WTC11 (cell line): Measurements from ENCODE around the gene OTOG. TPM values are rescaled to one million over a fixed set of nuclear protein-coding genes. Genes with fewer than 3 reads are reported as not detected.

Experiments used
- ATAC-seq: fragments of 200-7000 bp; cut with Tn5 transposase; 2 replicates; pipeline ENCODE4 v1.10.0; 2021; ENCODE audit warnings: mild to moderate bottlenecking, moderate library complexity
- CTCF ChIA-PET: fragments of 300-600 bp; sonication (Branson Sonifier 250); formaldehyde crosslinking; loops from one replicate; lab custom pipeline; 2021; ENCODE audit warnings: antibody characterized with exemption; lab: Charles Lee
- POLR2A ChIA-PET: fragments of 350-600 bp; sonication (Branson Sonifier 250); formaldehyde crosslinking; loops from one replicate; lab custom pipeline; 2021; ENCODE audit warnings: antibody characterized with exemption; lab: Charles Lee
- DNase-seq: peaks from one replicate; pipeline ENCODE4 v3.0.0; 2021; ENCODE audit warnings: low spot score
- H3K27ac Mint-ChIP-seq: 2 replicates; pipeline ENCODE4 v1.8.0; 2021; ENCODE audit warnings: mixed read lengths
- H3K27me3 Mint-ChIP-seq: 2 replicates; pipeline ENCODE4 v1.8.0; 2021; ENCODE audit warnings: low read depth, mild to moderate bottlenecking, moderate library complexity, mixed read lengths
- H3K36me3 Mint-ChIP-seq: 2 replicates; pipeline ENCODE4 v1.8.0; 2021; ENCODE audit warnings: mixed read lengths
- H3K4me1 Mint-ChIP-seq: 2 replicates; pipeline ENCODE4 v1.8.0; 2022; ENCODE audit warnings: mixed read lengths
- H3K4me3 Mint-ChIP-seq: 2 replicates; pipeline ENCODE4 v1.8.0; 2021; ENCODE audit warnings: mild to moderate bottlenecking, moderate library complexity, mixed read lengths
- H3K9me3 Mint-ChIP-seq: 2 replicates; pipeline ENCODE4 v1.8.0; 2021; ENCODE audit warnings: mixed read lengths
- ATF3 ChIP-seq: sonication (generic); formaldehyde crosslinking; conservative IDR thresholded peaks from 2 replicates; pipeline ENCODE4 v1.8.1; 2022; ENCODE audit warnings: mild to moderate bottlenecking, missing genetic modification reagents
- CTCF ChIP-seq: fragments of 200-600 bp; IDR thresholded peaks from 2 replicates; pipeline ENCODE4 v1.8.0; 2022; ENCODE audit warnings: antibody characterized with exemption
- E2F1 ChIP-seq: sonication (generic); formaldehyde crosslinking; IDR thresholded peaks from 2 replicates; pipeline ENCODE4 v1.8.0; 2022; ENCODE audit warnings: mild to moderate bottlenecking, missing genetic modification reagents
- FOXP4 ChIP-seq: sonication (generic); formaldehyde crosslinking; IDR thresholded peaks from 2 replicates; pipeline ENCODE4 v1.8.0; 2022; ENCODE audit warnings: mild to moderate bottlenecking, missing genetic modification reagents
- IRF1 ChIP-seq: sonication (generic); formaldehyde crosslinking; IDR thresholded peaks from 2 replicates; pipeline ENCODE4 v1.8.0; 2023; ENCODE audit warnings: missing genetic modification reagents
- NFATC4 ChIP-seq: fragments of 250-450 bp; sonication (Bioruptor Pico); IDR thresholded peaks from 2 replicates; pipeline ENCODE4 v1.9.0; 2021; ENCODE audit warnings: mild to moderate bottlenecking
- PRRX2 ChIP-seq: fragments of 250-450 bp; sonication (Bioruptor Pico); IDR thresholded peaks from 2 replicates; pipeline ENCODE4 v1.8.0; 2021; ENCODE audit warnings: mild to moderate bottlenecking
- SMAD3 ChIP-seq: sonication (generic); formaldehyde crosslinking; IDR thresholded peaks from 2 replicates; pipeline ENCODE4 v1.8.0; 2022; ENCODE audit warnings: missing genetic modification reagents, mild to moderate bottlenecking, borderline replicate concordance
- SOX15 ChIP-seq: fragments of 250-450 bp; sonication (Bioruptor Pico); IDR thresholded peaks from 2 replicates; pipeline ENCODE4 v1.9.0; 2021; ENCODE audit warnings: mild to moderate bottlenecking
- STAT6 ChIP-seq: sonication (generic); formaldehyde crosslinking; conservative IDR thresholded peaks from 2 replicates; pipeline ENCODE4 v1.8.1; 2023; ENCODE audit warnings: mild to moderate bottlenecking, low read depth, missing genetic modification reagents, moderate library complexity
- TCF7 ChIP-seq: sonication (generic); formaldehyde crosslinking; IDR thresholded peaks from 2 replicates; pipeline ENCODE4 v1.8.0; 2022; ENCODE audit warnings: mild to moderate bottlenecking, low read depth, missing genetic modification reagents, moderate library complexity
- TEAD1 ChIP-seq: sonication (generic); formaldehyde crosslinking; IDR thresholded peaks from 2 replicates; pipeline ENCODE4 v1.8.0; 2022; ENCODE audit warnings: mild to moderate bottlenecking, missing genetic modification reagents
- USF1 ChIP-seq: sonication (generic); formaldehyde crosslinking; IDR thresholded peaks from 2 replicates; pipeline ENCODE4 v1.8.0; 2022; ENCODE audit warnings: mild to moderate bottlenecking, missing genetic modification reagents
- ZMAT4 ChIP-seq: fragments of 250-450 bp; sonication (Bioruptor Pico); IDR thresholded peaks from 2 replicates; pipeline ENCODE4 v1.9.0; 2021; ENCODE audit warnings: mild to moderate bottlenecking
- ZNF281 ChIP-seq: sonication (generic); formaldehyde crosslinking; IDR thresholded peaks from 2 replicates; pipeline ENCODE4 v1.8.0; 2023; ENCODE audit warnings: mild to moderate bottlenecking, missing genetic modification reagents
- total RNA-seq: library from RNA; stranded (reverse); gene quantifications from 3 replicates; pipeline ENCODE4 v1.2.3, GENCODE V29; 2021

Gene OTOG
- total RNA-seq, 1 experiment from 2014 or later = 1.4 TPM

GRCh38 chr11:17531071-17531600 is 15.9 kb upstream of the OTOG start:
- ChIA-PET CTCF (interaction anchor here (0.9 to 9.3 kb wide), 6 partner anchors 12 to 148 kb away, joined by 4 to 203 read pairs (median 7); partner anchors contain the start of genes KCNJ11 and OTOG), POLR2A (no interaction called here)
- TF ChIP-seq ATF3 (CRISPR knock-in tag) = no peak
- TF ChIP-seq SMAD3 (CRISPR knock-in tag) = no peak
- no peak for TF ChIP-seq FOXP4

GRCh38 chr11:17531636-17532113 is 15.4 kb upstream of the OTOG start:
- Mint-ChIP-seq H3K4me1 (peaks cover 10% of the 10 kb centered on the region; the same call in 1 of the 2 replicates), H3K27me3 (no peaks in the 10 kb centered on the region), H3K27ac (no peak overlapping the region), H3K9me3 (no peaks in the 10 kb centered on the region), H3K36me3 (no peaks in the 10 kb centered on the region), H3K4me3 (no peak overlapping the region)
- no peak for ATAC-seq
- DNase-seq = no peak
- ChIA-PET CTCF (interaction anchor here (0.9 to 9.3 kb wide), 5 partner anchors 12 to 148 kb away, joined by 4 to 203 read pairs (median 7); partner anchors contain the start of genes KCNJ11 and OTOG), POLR2A (no interaction called here)
- TF ChIP-seq IRF1 (CRISPR knock-in tag) (no peak), NFATC4 (CRISPR knock-in tag) (no peak), TCF7 (CRISPR knock-in tag) (no peak), E2F1 (CRISPR knock-in tag) (no peak), TEAD1 (CRISPR knock-in tag) (no peak)

More at GRCh38 chr11:17531071-17531600, 15.9 kb upstream of the OTOG start:
- DNase-seq (no peak), ATAC-seq (no peak)
- no peaks in the 10 kb centered on the region for H3K36me3 Mint-ChIP-seq
- no peaks in the 10 kb centered on the region for H3K27me3 Mint-ChIP-seq
- peaks cover 10% of the 10 kb centered on the region; the same call in 1 of the 2 replicates for H3K4me1 Mint-ChIP-seq
- H3K27ac Mint-ChIP-seq = no peak overlapping the region
- no peak overlapping the region for H3K4me3 Mint-ChIP-seq
- no peaks in the 10 kb centered on the region for H3K9me3 Mint-ChIP-seq

GRCh38 chr11:17532784-17533183 is 14.3 kb upstream of the OTOG start:
- H3K36me3 Mint-ChIP-seq = no peaks in the 10 kb centered on the region
- H3K4me1 Mint-ChIP-seq = peaks cover 10% of the 10 kb centered on the region; the same call in 1 of the 2 replicates
- no peak for TF ChIP-seq PRRX2 (CRISPR knock-in tag)
- no peak for TF ChIP-seq STAT6 (CRISPR knock-in tag)
- no peak for TF ChIP-seq ZMAT4 (CRISPR knock-in tag)
- TF ChIP-seq E2F1 (CRISPR knock-in tag) = no peak
- TF ChIP-seq ZNF281 (CRISPR knock-in tag) = no peak
- TF ChIP-seq USF1 (CRISPR knock-in tag) = no peak
- no peak for TF ChIP-seq SOX15
- no peak for TF ChIP-seq TCF7 (CRISPR knock-in tag)
- no peak for TF ChIP-seq CTCF
- ATAC-seq (no peak), DNase-seq (no peak)
- no peak overlapping the region for H3K4me3 Mint-ChIP-seq
- H3K27me3 Mint-ChIP-seq = no peaks in the 10 kb centered on the region
- ChIA-PET CTCF (interaction anchor here (2.0 kb wide), 1 partner anchor 13 kb away, joined by 5 read pairs; no protein-coding TSS in a partner anchor), POLR2A (no interaction called here)
- H3K9me3 Mint-ChIP-seq = no peaks in the 10 kb centered on the region
- no peak overlapping the region for H3K27ac Mint-ChIP-seq
